HG02840 (cell line): ENCODE data around the gene NKAIN1.
"Not testable (repeated sequence)": the region's sequence is repeated elsewhere in the genome, so short reads cannot be mapped to it uniquely, and the experiment has no call there.

ENCODE experiments used
- ATAC-seq: cut with Tn5 transposase; IDR thresholded peaks from one replicate; pipeline ENCODE4 v1.9.1; 2021; ENCODE audit warnings: mild to moderate bottlenecking, moderate library complexity, moderate number of reproducible peaks; ENCODE audit not compliant: unreplicated experiment, low FRiP score

NKAIN1 gene

DNA sequence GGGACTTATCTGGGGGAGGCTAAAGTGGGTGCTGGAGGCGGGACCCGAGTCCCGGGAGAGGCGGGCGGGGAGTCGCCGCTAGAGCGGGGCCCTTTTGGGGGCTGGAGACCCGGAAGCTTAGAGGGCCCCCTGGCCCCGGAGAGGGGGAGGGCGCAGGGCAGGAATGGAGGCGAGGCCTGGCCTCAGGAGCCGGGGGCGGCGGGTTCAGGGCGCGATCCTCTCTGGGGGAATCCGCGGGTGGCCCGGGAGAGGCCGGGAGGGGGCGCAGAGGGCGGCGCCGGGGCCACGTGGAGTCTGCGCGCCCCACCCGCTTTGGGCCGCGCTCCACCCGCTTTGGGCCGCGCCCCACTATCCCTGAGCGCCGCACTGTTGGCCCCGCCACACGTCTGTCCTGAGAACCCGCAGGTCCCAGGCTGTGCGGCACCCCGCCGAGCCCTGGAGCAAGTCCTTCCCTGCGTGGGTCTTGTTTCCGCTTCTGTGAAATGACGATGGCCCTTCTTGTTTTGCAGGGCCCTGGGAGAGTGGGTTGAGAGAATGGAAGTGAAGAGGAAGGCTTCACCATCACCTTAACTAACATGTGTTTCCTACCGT, 84.4 kb downstream of the NKAIN1 start:
- no peak for ATAC-seq

DNA sequence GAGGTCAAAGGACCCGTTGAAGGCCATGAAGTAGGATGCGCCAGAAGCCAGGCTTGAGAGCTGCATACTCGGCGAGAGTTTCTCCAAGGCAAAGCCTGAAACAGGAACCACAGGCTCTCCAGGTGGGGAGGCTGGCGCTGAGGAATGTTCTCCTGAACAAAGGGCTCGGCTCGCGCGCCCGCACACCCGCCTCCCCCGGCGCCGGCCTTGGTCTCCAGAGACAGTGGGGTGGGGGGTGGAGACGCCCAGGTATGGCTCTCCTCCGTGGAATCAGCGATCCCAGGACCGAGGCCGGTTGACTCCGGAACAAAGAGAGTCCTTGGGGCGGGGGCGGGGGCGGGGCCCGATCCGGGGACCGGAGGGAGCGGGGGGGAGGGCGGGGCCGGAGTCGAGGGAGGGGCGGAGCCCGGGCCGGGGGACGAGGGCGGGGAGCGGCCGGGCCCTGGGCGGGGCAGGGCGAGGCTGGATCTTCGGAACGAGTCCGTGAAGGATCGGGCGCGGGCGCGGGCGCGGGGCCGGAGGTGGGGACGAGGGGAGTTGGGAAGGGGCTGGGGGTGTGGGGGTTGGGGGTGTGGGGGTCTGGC, 85.0 kb downstream of the NKAIN1 start:
- no peak for ATAC-seq

DNA sequence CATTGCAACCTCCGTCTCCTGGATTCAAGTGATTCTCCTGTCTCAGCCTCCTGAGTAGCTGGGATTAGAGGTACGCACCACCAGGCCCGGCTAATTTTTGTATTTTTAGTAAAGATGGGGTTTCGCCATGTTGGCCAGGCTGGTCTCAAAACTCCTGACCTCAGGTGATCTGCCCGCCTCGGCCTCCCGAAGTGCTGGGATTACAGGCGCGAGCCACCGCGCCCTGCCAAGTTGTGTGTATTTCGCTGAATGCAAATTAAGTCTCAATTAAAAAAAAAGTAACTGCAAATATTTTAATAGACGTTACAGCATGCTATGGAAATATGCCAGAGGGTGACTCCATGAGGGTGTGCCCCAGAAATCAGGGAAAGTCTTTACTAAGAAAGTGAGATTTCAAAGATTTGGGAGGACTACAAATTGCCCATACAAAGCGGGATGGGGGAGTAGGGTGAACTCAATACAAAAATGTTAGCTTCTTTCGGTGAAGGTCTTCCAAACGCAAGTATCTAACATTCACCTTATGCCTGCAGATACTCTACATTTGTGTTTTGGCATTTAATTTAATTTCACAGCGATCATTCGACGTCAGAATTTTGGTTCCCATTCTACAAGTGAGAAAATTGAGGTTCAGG, 85.6 kb downstream of the NKAIN1 start:
- ATAC-seq = no peak

DNA sequence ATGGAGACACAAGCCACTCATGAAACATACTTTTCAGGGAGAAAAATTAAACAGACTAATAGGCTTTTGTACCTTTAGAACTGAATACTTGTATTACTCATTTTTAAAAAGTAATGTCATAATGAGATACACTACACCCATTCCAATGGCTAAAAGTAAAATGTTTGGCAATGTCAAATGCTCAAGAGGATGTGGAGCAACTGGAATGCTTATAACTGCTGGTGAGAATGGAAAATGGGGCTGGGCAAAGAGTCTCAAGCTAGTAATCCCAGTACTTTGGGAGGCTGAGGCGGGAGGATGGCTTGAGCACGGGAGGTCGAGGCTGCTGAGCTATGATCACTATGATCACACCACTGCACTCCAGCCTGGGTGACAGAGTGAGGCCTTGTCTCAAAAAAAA, 86.3 kb downstream of the NKAIN1 start:
- no peak for ATAC-seq

DNA sequence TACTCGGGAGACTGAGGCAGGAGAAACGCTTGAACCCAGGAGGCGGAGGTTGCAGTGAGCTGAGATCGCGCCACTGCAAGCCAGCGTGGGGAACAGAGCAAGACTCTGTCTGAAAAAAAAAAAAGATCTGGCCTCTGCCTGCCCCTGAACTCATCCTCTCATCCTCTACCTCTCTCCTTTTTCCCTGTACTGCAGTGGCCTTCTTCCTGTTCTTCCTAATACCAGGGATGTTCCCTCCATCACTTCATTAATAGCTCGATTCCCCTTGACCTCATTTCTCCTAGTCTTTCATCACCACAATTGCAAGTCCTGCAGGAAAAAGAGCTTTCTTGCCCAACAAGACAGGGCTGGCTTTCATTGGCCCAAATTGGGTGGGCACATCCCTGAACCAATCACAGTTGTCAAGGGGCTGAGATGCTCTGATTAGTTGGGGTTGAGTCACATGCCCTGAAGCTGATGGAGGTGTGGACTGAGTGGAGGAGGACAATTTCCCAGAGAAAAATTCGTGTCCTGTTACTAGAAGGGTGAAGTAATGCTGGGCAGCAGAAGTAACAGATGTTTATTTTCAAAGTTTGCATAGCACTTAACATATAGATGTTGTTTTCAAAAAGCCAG, 87.4 kb downstream of the NKAIN1 start:
- ATAC-seq = no peak

DNA sequence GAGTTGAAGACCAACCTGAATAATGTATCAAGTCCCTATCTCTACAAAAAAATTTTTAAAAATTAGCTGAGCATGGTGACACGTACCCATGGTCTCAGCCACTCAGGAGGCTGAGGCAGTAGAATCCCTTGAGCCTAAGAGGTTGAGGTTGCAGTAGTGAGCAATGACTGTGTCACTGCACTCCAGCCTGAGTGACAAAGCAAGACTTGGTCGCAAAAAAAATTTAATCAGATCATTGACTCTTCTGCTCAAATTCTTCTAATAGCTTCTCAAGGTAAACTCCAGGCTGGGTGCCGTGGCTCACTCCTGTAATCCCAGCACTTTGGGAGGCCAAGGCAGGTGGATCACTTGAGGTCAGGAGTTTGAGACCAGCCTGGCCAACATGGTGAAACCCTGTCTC, 88.3 kb downstream of the NKAIN1 start:
- ATAC-seq = no peak

DNA sequence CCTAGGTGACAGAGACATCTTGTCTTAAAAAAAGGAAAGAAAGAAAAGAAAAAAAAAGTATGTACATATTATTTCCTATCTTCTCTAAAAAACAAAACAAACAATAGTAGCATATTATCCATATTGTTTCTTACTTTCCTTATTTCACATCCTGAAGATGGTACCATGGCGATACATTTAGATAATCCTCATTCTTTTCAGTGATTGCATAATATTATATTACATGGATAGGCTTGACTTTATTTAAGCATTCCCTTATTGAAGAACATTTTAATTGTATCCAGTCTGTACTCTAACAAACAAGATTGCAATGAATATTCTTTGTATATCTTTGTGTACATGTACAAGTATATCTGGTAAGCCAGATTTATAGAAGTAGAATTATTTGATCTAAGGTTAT, 91.3 kb downstream of the NKAIN1 start:
- no peak for ATAC-seq

DNA sequence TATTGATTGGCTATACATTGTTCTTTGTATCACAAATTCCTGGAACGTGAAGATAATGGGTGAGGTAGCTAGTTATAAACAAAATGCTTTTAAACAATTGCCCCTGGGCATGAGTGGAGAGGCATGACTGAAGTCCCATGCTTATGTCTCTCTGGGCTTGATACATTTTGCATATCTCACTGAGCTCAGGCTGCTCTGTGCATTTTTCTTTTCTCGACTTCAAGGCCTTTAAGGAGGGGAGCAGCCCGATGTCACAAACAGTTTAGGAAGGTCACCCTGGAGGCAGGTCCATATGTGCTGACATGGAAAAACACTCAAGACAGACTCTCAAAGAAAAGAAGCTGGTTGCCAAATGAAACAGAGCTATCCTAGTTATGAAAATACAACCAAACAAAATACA, 94.0 kb downstream of the NKAIN1 start:
- no peak for ATAC-seq

DNA sequence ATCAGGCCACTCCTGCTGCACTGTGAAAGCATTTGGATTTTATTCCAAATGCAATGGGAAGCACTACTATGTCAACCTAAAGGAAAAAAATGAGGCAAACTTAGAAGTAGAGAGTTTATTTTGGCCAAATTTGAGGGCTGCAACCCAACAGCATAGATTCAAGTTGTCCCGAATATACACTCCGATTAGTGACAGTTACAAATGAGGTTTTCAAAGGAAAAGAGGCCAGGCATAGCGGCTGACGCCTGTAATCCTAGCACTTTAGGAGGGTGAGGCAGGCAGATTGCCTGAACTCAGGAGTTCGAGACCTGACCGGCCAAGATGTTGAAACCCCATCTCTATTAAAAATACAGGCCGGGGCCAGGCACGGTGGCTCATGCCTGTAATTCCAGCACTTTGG, 95.2 kb downstream of the NKAIN1 start:
- no peak for ATAC-seq

DNA sequence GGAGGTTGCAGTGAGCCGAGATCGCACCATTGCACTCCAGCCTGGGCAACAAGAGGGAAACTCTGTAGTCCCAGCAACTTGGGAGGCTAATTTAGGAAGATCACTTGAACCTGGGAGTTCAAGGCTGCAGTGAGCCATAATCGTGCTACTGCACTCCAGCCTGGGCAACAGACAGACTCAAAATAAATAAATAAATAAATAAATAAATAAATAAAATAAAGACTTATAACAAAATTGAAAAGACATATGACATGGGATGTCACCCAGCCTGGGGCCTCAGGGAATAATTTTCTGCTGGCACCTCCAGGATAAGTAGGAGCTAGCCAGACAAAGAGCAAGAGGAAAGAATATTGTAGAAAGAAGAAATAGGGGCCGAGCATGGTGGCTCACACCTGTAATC, 96.2 kb downstream of the NKAIN1 start:
- no peak for ATAC-seq

DNA sequence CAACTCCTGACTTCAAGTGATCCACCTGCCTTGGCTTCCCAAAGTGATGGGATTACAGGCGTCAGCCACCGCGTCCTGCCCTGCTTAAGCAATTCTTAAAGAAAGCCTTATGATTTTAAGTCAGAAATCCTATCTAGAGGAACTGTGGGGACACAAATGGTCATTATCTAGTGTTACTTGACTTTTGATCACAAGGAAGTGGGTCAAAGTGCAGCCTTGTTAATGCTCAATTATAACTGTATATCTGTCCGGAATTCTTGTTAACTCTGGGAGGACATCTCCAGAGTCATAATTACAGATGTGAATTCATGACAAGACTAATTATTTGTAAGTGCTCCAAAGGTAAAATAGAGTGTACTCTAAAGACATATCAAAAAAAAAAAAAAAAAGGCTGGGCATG, 97.3 kb downstream of the NKAIN1 start:
- no peak for ATAC-seq

DNA sequence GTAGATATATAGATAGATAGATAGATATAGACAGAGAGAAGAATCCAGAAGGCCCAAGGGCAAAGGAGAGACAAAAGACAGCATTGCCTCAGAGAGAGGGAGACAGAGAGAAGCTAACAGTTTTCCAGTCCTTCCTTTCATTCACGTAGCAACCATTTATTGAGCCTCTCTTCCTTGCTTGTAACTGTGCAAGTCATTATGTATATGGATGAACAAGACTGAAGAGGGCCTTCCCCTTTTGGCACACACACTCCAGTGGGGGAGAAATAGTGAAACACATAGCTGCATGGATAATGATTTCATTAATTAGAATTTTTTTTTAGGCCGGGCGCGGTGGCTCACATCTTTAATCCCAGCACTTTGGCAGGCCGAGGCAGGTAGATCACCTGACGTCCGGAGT, 99.4 kb downstream of the NKAIN1 start:
- ATAC-seq = no peak

DNA sequence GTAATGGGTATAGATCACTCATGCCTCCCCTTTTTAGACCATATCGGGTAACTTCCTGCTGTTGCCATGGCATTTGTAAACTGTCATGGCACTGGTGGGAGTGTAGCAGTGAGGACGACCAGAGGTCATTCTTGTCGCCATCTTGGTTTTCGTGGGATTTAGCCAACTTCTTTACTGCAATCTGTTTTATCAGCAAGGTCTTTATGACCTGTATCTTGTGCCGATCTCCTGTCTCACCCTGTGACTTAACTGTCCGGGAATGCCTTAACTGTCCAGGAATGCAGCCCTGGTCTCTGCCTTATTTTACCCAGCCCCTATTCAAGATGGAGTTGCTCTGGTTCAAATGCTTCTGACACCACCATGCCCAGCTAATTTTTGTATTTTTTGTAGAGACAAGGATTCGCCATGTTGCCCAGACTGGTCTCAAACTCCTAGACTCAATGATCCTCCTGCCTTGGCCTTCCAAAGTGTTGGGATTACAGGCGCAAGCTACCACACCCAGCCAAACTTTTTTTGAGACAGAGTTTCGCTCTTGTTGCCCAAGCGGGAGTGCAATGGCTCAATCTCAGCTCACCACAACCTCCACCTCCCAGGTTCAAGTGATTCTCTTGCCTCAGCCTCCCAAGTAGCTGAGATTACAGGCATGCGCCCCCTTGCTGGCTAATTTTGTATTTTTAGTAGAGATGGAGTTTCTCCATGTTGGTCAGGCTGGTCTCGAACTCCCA, 100.7 kb downstream of the NKAIN1 start:
- ATAC-seq = not testable (repeated sequence)

DNA sequence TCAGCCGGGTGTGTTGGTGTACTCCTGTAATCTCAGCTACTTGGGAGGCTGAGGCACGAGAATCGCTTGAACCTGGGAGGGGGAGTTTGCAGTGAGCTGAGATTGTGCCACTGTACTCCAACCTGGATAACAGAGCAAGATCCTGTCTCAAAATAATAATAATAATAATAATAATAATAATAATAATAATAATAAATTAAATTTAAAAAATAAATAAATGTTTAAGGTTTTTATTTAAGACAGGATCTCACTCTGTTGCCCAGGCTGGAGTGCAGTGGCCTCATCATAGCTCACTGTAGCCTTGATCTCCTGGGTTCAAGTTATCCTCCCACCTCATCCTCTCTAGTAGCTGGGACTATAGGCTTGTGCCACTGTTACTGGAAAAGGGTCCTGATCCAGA, 101.8 kb downstream of the NKAIN1 start:
- not testable (repeated sequence) for ATAC-seq

DNA sequence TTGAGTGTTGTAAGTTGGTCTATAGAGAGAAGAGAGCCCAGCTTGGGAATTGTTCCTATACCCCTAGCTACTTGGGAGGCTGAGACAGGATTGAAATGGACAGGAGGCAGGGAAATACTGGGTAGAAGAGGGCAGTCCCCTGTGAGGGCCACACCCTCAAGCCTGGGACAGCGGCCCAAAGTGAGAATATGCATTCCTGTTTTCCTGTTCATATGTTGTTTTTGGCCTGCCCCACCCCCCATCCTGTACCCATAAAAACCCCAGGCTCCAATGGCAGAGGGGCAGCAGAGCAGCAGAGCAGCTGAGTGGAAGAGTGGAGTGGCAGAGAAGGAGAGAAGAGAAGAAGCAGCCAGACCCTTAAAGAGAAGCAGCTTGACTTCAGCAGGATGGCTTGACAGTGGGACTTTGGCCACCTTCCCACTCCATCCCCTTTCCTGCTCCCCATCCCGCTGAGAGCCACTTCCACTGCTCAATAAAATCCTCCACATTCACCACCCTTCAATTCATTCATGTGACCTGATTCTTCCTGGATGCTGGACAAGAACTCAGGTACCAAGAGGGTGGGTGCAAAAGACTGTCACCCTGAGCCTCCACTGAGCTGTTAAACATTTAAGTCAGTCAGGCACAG, 103.6 kb downstream of the NKAIN1 start:
- ATAC-seq = no peak

DNA sequence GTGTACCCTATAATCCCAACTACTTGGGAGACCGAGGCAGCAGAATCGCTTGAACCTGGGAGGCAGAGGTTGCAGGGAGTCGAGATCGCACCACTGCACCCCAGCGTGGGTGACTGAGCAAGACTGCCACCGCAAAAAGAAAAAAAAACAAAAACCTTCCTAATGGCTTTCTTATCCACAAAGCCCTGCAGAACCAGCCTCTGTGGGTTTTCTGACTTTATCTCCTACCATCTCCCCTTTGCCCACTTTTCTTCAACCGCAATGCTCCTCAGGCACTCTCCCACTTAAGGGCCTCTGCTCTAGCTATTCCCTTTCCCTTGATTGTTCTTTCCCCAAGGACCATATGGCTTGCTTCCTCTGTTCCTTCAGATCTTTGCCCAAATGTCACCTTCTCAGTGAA, 106.3 kb downstream of the NKAIN1 start:
- no peak for ATAC-seq
